ENCODE data around the gene SPARC. TPM values are rescaled to one million over a fixed set of nuclear protein-coding genes. Genes with fewer than 3 reads are reported as not detected.

Gene SPARC, protein sequence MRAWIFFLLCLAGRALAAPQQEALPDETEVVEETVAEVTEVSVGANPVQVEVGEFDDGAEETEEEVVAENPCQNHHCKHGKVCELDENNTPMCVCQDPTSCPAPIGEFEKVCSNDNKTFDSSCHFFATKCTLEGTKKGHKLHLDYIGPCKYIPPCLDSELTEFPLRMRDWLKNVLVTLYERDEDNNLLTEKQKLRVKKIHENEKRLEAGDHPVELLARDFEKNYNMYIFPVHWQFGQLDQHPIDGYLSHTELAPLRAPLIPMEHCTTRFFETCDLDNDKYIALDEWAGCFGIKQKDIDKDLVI
- 289 to 702 TPM (median 397 TPM) in 3 replicates for polyA plus RNA-seq
- polyA plus RNA-seq (2011; ENCODE audit: low read depth) = 35.6 TPM
- 237 and 295 TPM in 2 replicates for polyA plus RNA-seq (2011; cell fraction: cytosol; rRNA removed)
- polyA plus RNA-seq (2011; cell fraction: nucleus; rRNA removed) = 536 and 559 TPM in 2 replicates
- polyA plus RNA-seq (2012; ENCODE audit: low replicate concordance) = 21.7 and 645 TPM in 2 replicates
- polyA minus RNA-seq = 352 to 681 TPM (median 403 TPM) in 3 replicates
- polyA minus RNA-seq (2011; cell fraction: cytosol; rRNA and poly(A)+ RNA removed) = 226 TPM
- 248 and 370 TPM in 2 replicates for polyA minus RNA-seq (2011; cell fraction: nucleus; rRNA and poly(A)+ RNA removed)

- Histone ChIP-seq H3K9ac (ENCODE audit: control insufficient read depth, extremely low read depth, insufficient read depth, low read length) (peak within 1 kb of the TSS; percentile 80), H3K4me1 (ENCODE audit: control insufficient read depth, extremely low read depth, insufficient read depth, low read length) (peaks cover 33% of the 10 kb centered on the region), H3K79me2 (ENCODE audit: control insufficient read depth, insufficient read depth, low read length) (peaks cover 35% of the 10 kb centered on the region), H3K4me3 (ENCODE audit: control insufficient read depth in 2 of 3, extremely low read depth in 1 of 3, insufficient read depth in 2 of 3, low read depth in 1 of 3, low read length in 3 of 3) (peak within 1 kb of the TSS; percentile 59 to 86 (median 86)), H3K27ac (ENCODE audit: control insufficient read depth, insufficient read depth, low read length) (peak within 1 kb of the TSS; percentile 63), H3K36me3 (ENCODE audit: control insufficient read depth in 2 of 2, extremely low read depth in 1 of 2, insufficient read depth in 2 of 2, low read length in 2 of 2) (peaks cover under 1 to 2% of the 10 kb centered on the region in 2 experiments), H3K9me3 (ENCODE audit: control insufficient read depth, low read depth, low read length) (no peaks in the 10 kb centered on the region), H3K4me2 (ENCODE audit: control insufficient read depth, extremely low read depth, insufficient read depth, low read depth, low read length) (peak within 1 kb of the TSS; percentile 94), H3K27me3 (ENCODE audit: control insufficient read depth, extremely low read depth, insufficient read depth, low read length) (no peaks in the 10 kb centered on the region), H2AFZ (ENCODE audit: control insufficient read depth, low read length) (peak within 1 kb of the TSS; percentile 86), H3K9me1 (ENCODE audit: control insufficient read depth, extremely low read depth, insufficient read depth, low read length) (no peaks in the 10 kb centered on the region), H4K20me1 (ENCODE audit: control insufficient read depth, extremely low read depth, insufficient read depth, low read length) (no peaks in the 10 kb centered on the region)
- FAIRE-seq (peak; percentile 84), DNase-seq (ENCODE audit: low read depth, low spot score) (no peak)
- TF ChIP-seq EZH2 (IDR thresholded peaks at IDR 0.05; ENCODE audit: low read length) (no peak), CTCF (optimal IDR thresholded peaks at IDR 0.05 in 1 of 3, IDR thresholded peaks at IDR 0.05 in 1 of 3, conservative IDR thresholded peaks at IDR 0.05 in 1 of 3; ENCODE audit: extremely low read depth in 1 of 3, insufficient read depth in 2 of 3, low read length in 3 of 3) (peak in 1 of 3 experiments; percentile 10)
- dilution Hi-C loops (cut with MboI; ENCODE audit: extremely low pct_ligation_motif_present, low sequenced_read_pairs) = no loop called here
Measured at GRCh38 chr5:151686674-151687407, at the start of gene SPARC. Gene SPARC, minus strand, starts transcription at chr5:151686915. Its CDS starts 10,727 bp downstream, at chr5:151676188.

- Histone ChIP-seq H3K9me3 (ENCODE audit: control insufficient read depth, low read depth, low read length) (no peaks in the 10 kb centered on the region), H3K9ac (ENCODE audit: control insufficient read depth, extremely low read depth, insufficient read depth, low read length) (no peak overlapping the region), H3K36me3 (ENCODE audit: control insufficient read depth in 2 of 2, extremely low read depth in 1 of 2, insufficient read depth in 2 of 2, low read length in 2 of 2) (no peaks in the 10 kb centered on the region), H3K27ac (ENCODE audit: control insufficient read depth, insufficient read depth, low read length) (no peak overlapping the region), H3K9me1 (ENCODE audit: control insufficient read depth, extremely low read depth, insufficient read depth, low read length) (no peaks in the 10 kb centered on the region), H3K4me3 (ENCODE audit: control insufficient read depth in 2 of 3, extremely low read depth in 1 of 3, insufficient read depth in 2 of 3, low read depth in 1 of 3, low read length in 3 of 3) (no peak overlapping the region), H3K79me2 (ENCODE audit: control insufficient read depth, insufficient read depth, low read length) (no peaks in the 10 kb centered on the region), H3K4me1 (ENCODE audit: control insufficient read depth, extremely low read depth, insufficient read depth, low read length) (peaks cover 14% of the 10 kb centered on the region), H4K20me1 (ENCODE audit: control insufficient read depth, extremely low read depth, insufficient read depth, low read length) (no peaks in the 10 kb centered on the region), H3K27me3 (ENCODE audit: control insufficient read depth, extremely low read depth, insufficient read depth, low read length) (no peaks in the 10 kb centered on the region), H2AFZ (ENCODE audit: control insufficient read depth, low read length) (no peak overlapping the region), H3K4me2 (ENCODE audit: control insufficient read depth, extremely low read depth, insufficient read depth, low read depth, low read length) (no peak overlapping the region)
- dilution Hi-C loops (cut with MboI; ENCODE audit: extremely low pct_ligation_motif_present, low sequenced_read_pairs) = no loop called here
- FAIRE-seq (no peak), DNase-seq (ENCODE audit: low read depth, low spot score) (no peak)
- no peak for TF ChIP-seq CTCF (optimal IDR thresholded peaks at IDR 0.05 in 1 of 3, IDR thresholded peaks at IDR 0.05 in 1 of 3, conservative IDR thresholded peaks at IDR 0.05 in 1 of 3; ENCODE audit: extremely low read depth in 1 of 3, insufficient read depth in 2 of 3, low read length in 3 of 3)
- TF ChIP-seq EZH2 (IDR thresholded peaks at IDR 0.05; ENCODE audit: low read length) = no peak
Measured at GRCh38 chr5:151735646-151736045, 48.9 kb upstream of the SPARC start.

Data from keratinocyte (primary cell).